Stimulated activated CD4-positive, alpha-beta T cell treated with anti-CD3 and anti-CD28 coated beads, Interleukin-1b, Interleukin-23, amount 100 ng/mL, for 1 hour (primary cell): ENCODE measurements around the gene MYOCOS.
"Not testable (repeated sequence)": the region's sequence is repeated elsewhere in the genome, so short reads cannot be mapped to it uniquely, and the experiment has no call there.

Experiments used
- DNase-seq, 2 donors: peaks; one replicate each; pipeline ENCODE4 v3.0.0-alpha.2; 2020; ENCODE audit warnings: low read depth in 2 of 2

Gene MYOCOS

GRCh38 chr1:171625225-171625624, 3.2 kb downstream of the MYOCOS start:
- no peak for DNase-seq

GRCh38 chr1:171627020-171627419, 5.0 kb downstream of the MYOCOS start:
- no peak for DNase-seq

- DNase-seq = no peak
These were observed 6.2 kb downstream of the MYOCOS start for GRCh38 chr1:171628225-171628624.

- DNase-seq = no peak
These were observed 13.6 kb downstream of the MYOCOS start for GRCh38 chr1:171635661-171636060.

- no peak for DNase-seq
These were observed 14.1 kb downstream of the MYOCOS start for GRCh38 chr1:171636141-171636540.

- DNase-seq = no peak
These were observed 16.0 kb downstream of the MYOCOS start for GRCh38 chr1:171637928-171638576.

- DNase-seq = no peak
These were observed 18.2 kb downstream of the MYOCOS start for GRCh38 chr1:171640225-171640624.

GRCh38 chr1:171641076-171641864, 19.2 kb downstream of the MYOCOS start:
- no peak for DNase-seq

GRCh38 chr1:171642197-171642596, 20.2 kb downstream of the MYOCOS start:
- no peak for DNase-seq

GRCh38 chr1:171643156-171643555, 21.1 kb downstream of the MYOCOS start:
- DNase-seq = no peak

- peak; percentile 3 to 24 for DNase-seq
These were observed 22.9 kb downstream of the MYOCOS start for GRCh38 chr1:171644805-171645483.

- no peak for DNase-seq
These were observed 23.7 kb downstream of the MYOCOS start for GRCh38 chr1:171645553-171646248.

GRCh38 chr1:171646249-171646560, 24.2 kb downstream of the MYOCOS start:
- DNase-seq = no peak

GRCh38 chr1:171652234-171652822, 30.3 kb downstream of the MYOCOS start, which contains the start of gene MYOC:
MYOC (minus strand) TSS chr1:171652688; CDS start chr1:171652611, 77 bp downstream.
- DNase-seq = no peak

GRCh38 chr1:171653796-171654195, 31.8 kb downstream of the MYOCOS start:
- DNase-seq = no peak

GRCh38 chr1:171654201-171654941, 32.3 kb downstream of the MYOCOS start:
- DNase-seq = no peak

GRCh38 chr1:171654942-171655745, 33.1 kb downstream of the MYOCOS start:
- peak; percentile 15 to 55 for DNase-seq

GRCh38 chr1:171655746-171656116, 33.7 kb downstream of the MYOCOS start:
- DNase-seq = no peak

GRCh38 chr1:171656206-171656605, 34.2 kb downstream of the MYOCOS start:
- DNase-seq = not testable (repeated sequence)

- no peak for DNase-seq
These were observed 39.1 kb downstream of the MYOCOS start for GRCh38 chr1:171661076-171661650.
